ENCODE data around the gene CCK. TPM values are rescaled to one million over a fixed set of nuclear protein-coding genes. Genes with fewer than 3 reads are reported as not detected.

CCK gene
- polyA plus RNA-seq, 1 donor from 2014 or later, result not detected

DNA sequence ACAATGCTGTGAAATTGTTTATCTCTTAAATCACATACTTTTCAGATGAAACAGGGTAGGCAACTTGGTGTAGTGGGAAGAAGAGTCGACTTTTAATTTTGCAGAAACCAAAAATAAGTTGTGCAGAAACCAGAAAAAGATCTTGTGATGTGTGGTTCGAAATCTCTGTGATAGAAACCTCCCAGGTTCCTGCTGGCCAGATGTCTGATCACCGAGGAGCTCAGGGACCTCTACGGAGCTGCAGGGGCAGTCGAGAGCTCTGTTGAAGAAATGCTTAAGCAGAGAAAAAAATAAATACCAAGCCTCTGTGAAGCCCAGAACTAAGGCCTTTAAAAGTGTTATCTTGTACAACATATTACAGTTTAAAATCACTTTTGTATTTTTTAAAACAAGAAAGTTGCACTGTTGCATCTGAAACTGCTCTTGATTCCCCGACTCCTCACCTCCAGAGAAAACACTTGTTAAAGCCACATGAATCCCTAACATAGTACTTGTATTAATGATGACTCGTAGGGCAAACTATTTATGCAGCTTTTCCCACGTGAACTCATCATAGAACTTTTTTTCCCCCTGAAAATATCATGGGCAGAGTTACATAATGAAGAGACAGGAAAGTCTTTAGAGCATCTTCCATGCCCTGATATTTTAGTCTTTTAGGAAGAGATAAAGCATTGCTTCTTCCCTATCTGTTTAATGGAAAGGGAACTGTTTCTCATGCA is 51.3 kb downstream of the CCK start:
- Histone ChIP-seq H3K4me2 (ENCODE audit: low read length) (no peak overlapping the region), H3F3A (ENCODE audit: insufficient read depth, low read length, poor library complexity, severe bottlenecking) (no peaks in the 10 kb centered on the region), H3K9me2 (ENCODE audit: insufficient read depth, low read length) (no peaks in the 10 kb centered on the region), H3K9ac (ENCODE audit: low read length) (no peak overlapping the region), H4K20me1 (ENCODE audit: insufficient read depth) (no peaks in the 10 kb centered on the region), H3K4me3 (ENCODE audit: low read length) (no peak overlapping the region), H3K27me3 (ENCODE audit: insufficient read depth, low read depth, low read length) (no peaks in the 10 kb centered on the region), H3K79me2 (replicated peaks; ENCODE audit: insufficient read depth, low read length) (no peaks in the 10 kb centered on the region), H3K9me3 (ENCODE audit: low read length) (no peaks in the 10 kb centered on the region), H3K36me3 (ENCODE audit: insufficient read depth, low read length) (no peaks in the 10 kb centered on the region), H2AFZ (ENCODE audit: low read depth, low read length) (no peak overlapping the region), H3K27ac (ENCODE audit: low read length) (no peak overlapping the region)
- TF ChIP-seq EP300 (conservative IDR thresholded peaks at IDR 0.05; ENCODE audit: poor library complexity, severe bottlenecking), result no peak
- no peak for TF ChIP-seq MXI1 (conservative IDR thresholded peaks at IDR 0.05; ENCODE audit: poor library complexity, severe bottlenecking)
- no peak for TF ChIP-seq POLR2AphosphoS5 (IDR thresholded peaks at IDR 0.05)

DNA sequence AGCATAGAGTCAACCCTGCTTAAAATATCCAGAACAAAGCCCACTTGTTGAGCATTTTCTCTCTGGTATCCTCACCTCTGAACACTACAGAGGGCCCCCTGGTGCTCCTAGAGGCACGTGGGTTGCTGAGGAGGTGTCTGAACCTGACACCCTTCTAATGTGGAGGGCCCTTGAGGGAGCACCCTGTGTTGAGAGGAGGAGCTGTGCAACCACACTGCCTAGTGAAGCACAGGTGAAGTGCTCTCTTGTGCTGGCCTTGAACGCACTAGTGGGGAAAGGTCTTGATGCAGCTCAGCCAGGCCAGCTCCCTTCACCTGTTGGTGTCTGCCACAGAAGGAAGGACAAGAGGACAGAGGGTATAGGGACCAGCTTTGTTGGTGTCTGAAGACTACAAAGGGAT is 51.9 kb downstream of the CCK start:
- Histone ChIP-seq H3K4me2 (ENCODE audit: low read length) (no peak overlapping the region), H3K27ac (ENCODE audit: low read length) (no peak overlapping the region), H2AFZ (ENCODE audit: low read depth, low read length) (no peak overlapping the region), H3K36me3 (ENCODE audit: insufficient read depth, low read length) (no peaks in the 10 kb centered on the region), H3F3A (ENCODE audit: insufficient read depth, low read length, poor library complexity, severe bottlenecking) (no peaks in the 10 kb centered on the region), H4K20me1 (ENCODE audit: insufficient read depth) (no peaks in the 10 kb centered on the region), H3K9ac (ENCODE audit: low read length) (no peak overlapping the region), H3K4me3 (ENCODE audit: low read length) (no peak overlapping the region), H3K9me3 (ENCODE audit: low read length) (no peaks in the 10 kb centered on the region), H3K27me3 (ENCODE audit: insufficient read depth, low read depth, low read length) (no peaks in the 10 kb centered on the region), H3K9me2 (ENCODE audit: insufficient read depth, low read length) (no peaks in the 10 kb centered on the region), H3K79me2 (replicated peaks; ENCODE audit: insufficient read depth, low read length) (no peaks in the 10 kb centered on the region)
- TF ChIP-seq RAD21 (conservative IDR thresholded peaks at IDR 0.05), result no peak
- no peak for TF ChIP-seq EZH2 (IDR thresholded peaks at IDR 0.05; ENCODE audit: borderline replicate concordance, insufficient read depth, low read length, poor library complexity, severe bottlenecking)

DNA sequence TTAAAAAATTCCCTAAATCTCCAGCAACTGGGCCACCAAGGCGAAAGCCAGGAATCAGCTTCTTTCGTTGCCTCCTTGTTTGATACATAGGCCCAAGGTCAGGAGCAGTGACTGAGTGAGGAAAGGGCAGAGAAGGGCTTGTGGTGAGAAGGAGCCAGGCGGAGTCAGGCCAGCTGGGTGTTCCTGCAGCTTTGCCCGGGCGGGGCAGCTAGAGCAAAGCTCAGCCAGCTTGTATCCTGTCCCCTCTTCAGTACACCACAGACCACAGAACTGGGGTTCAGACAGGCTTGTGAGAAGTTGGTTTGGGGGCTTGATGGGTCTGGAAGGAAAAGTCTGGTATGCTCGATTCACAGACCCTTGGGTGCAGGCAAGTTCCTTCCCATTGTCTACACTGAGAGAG is 52.6 kb downstream of the CCK start:
- Histone ChIP-seq H3K9me3 (ENCODE audit: low read length) (no peaks in the 10 kb centered on the region), H3K27ac (ENCODE audit: low read length) (no peak overlapping the region), H4K20me1 (ENCODE audit: insufficient read depth) (no peaks in the 10 kb centered on the region), H3K36me3 (ENCODE audit: insufficient read depth, low read length) (peaks cover 4% of the 10 kb centered on the region), H2AFZ (ENCODE audit: low read depth, low read length) (no peak overlapping the region), H3F3A (ENCODE audit: insufficient read depth, low read length, poor library complexity, severe bottlenecking) (no peaks in the 10 kb centered on the region), H3K79me2 (replicated peaks; ENCODE audit: insufficient read depth, low read length) (no peaks in the 10 kb centered on the region), H3K9ac (ENCODE audit: low read length) (no peak overlapping the region), H3K27me3 (ENCODE audit: insufficient read depth, low read depth, low read length) (no peaks in the 10 kb centered on the region), H3K4me2 (ENCODE audit: low read length) (no peak overlapping the region), H3K9me2 (ENCODE audit: insufficient read depth, low read length) (no peaks in the 10 kb centered on the region), H3K4me3 (ENCODE audit: low read length) (no peak overlapping the region)
- no peak for TF ChIP-seq TAF1 (IDR thresholded peaks at IDR 0.05; ENCODE audit: low read depth)
- TF ChIP-seq MXI1 (conservative IDR thresholded peaks at IDR 0.05; ENCODE audit: poor library complexity, severe bottlenecking), result no peak

DNA sequence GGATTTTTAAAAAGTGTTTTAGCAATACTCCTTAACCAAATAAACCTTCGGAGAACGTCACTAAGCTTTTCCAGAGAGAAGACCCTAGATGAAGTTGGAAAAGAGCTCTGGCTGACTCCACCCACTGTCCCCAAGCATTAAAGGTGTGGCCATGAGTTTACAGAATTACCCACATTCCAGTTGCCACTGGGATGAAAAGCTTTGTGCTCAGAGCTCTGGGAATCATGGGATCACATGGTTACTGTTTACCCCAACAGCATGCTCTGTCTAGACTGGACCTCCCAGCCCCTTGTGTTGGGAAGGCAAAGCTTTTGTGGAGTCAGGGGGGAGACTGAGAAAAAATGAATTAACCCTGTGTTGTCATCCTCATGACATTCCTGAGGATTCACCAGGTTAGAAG is 55.3 kb downstream of the CCK start:
- no peaks in the 10 kb centered on the region for H3F3A ChIP-seq (ENCODE audit: insufficient read depth, low read length, poor library complexity, severe bottlenecking)
- H3K9me3 ChIP-seq (ENCODE audit: low read length), result no peaks in the 10 kb centered on the region
- TF ChIP-seq TAF1 (IDR thresholded peaks at IDR 0.05; ENCODE audit: low read depth) (no peak), EP300 (conservative IDR thresholded peaks at IDR 0.05; ENCODE audit: poor library complexity, severe bottlenecking) (no peak), SMC3 (conservative IDR thresholded peaks at IDR 0.05; ENCODE audit: poor library complexity) (no peak), RAD21 (conservative IDR thresholded peaks at IDR 0.05) (no peak), MXI1 (conservative IDR thresholded peaks at IDR 0.05; ENCODE audit: poor library complexity, severe bottlenecking) (no peak), POLR2AphosphoS5 (IDR thresholded peaks at IDR 0.05) (no peak), EZH2 (IDR thresholded peaks at IDR 0.05; ENCODE audit: borderline replicate concordance, insufficient read depth, low read length, poor library complexity, severe bottlenecking) (no peak)
- TF ChIP-seq, protein P1, sequence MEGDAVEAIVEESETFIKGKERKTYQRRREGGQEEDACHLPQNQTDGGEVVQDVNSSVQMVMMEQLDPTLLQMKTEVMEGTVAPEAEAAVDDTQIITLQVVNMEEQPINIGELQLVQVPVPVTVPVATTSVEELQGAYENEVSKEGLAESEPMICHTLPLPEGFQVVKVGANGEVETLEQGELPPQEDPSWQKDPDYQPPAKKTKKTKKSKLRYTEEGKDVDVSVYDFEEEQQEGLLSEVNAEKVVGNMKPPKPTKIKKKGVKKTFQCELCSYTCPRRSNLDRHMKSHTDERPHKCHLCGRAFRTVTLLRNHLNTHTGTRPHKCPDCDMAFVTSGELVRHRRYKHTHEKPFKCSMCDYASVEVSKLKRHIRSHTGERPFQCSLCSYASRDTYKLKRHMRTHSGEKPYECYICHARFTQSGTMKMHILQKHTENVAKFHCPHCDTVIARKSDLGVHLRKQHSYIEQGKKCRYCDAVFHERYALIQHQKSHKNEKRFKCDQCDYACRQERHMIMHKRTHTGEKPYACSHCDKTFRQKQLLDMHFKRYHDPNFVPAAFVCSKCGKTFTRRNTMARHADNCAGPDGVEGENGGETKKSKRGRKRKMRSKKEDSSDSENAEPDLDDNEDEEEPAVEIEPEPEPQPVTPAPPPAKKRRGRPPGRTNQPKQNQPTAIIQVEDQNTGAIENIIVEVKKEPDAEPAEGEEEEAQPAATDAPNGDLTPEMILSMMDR (IDR thresholded peaks at IDR 0.05; ENCODE audit: poor library complexity, severe bottlenecking), result no peak
- TF ChIP-seq, protein P2, sequence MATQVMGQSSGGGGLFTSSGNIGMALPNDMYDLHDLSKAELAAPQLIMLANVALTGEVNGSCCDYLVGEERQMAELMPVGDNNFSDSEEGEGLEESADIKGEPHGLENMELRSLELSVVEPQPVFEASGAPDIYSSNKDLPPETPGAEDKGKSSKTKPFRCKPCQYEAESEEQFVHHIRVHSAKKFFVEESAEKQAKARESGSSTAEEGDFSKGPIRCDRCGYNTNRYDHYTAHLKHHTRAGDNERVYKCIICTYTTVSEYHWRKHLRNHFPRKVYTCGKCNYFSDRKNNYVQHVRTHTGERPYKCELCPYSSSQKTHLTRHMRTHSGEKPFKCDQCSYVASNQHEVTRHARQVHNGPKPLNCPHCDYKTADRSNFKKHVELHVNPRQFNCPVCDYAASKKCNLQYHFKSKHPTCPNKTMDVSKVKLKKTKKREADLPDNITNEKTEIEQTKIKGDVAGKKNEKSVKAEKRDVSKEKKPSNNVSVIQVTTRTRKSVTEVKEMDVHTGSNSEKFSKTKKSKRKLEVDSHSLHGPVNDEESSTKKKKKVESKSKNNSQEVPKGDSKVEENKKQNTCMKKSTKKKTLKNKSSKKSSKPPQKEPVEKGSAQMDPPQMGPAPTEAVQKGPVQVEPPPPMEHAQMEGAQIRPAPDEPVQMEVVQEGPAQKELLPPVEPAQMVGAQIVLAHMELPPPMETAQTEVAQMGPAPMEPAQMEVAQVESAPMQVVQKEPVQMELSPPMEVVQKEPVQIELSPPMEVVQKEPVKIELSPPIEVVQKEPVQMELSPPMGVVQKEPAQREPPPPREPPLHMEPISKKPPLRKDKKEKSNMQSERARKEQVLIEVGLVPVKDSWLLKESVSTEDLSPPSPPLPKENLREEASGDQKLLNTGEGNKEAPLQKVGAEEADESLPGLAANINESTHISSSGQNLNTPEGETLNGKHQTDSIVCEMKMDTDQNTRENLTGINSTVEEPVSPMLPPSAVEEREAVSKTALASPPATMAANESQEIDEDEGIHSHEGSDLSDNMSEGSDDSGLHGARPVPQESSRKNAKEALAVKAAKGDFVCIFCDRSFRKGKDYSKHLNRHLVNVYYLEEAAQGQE (IDR thresholded peaks at IDR 0.05; ENCODE audit: borderline replicate concordance), result no peak
- no peak overlapping the region for H3K9ac ChIP-seq (ENCODE audit: low read length)
- no peaks in the 10 kb centered on the region for H3K27me3 ChIP-seq (ENCODE audit: insufficient read depth, low read depth, low read length)
- H4K20me1 ChIP-seq (ENCODE audit: insufficient read depth), result no peaks in the 10 kb centered on the region
- H3K36me3 ChIP-seq (ENCODE audit: insufficient read depth, low read length), result peaks cover 11% of the 10 kb centered on the region
- no peak overlapping the region for H3K4me3 ChIP-seq (ENCODE audit: low read length)
- no peak overlapping the region for H3K27ac ChIP-seq (ENCODE audit: low read length)
- no peak overlapping the region for H2AFZ ChIP-seq (ENCODE audit: low read depth, low read length)
- no peak overlapping the region for H3K4me2 ChIP-seq (ENCODE audit: low read length)
- no peaks in the 10 kb centered on the region for H3K9me2 ChIP-seq (ENCODE audit: insufficient read depth, low read length)
- H3K79me2 ChIP-seq (replicated peaks; ENCODE audit: insufficient read depth, low read length), result no peaks in the 10 kb centered on the region
